IMR-90 (cell line): Measurements from ENCODE around the gene SUGCT. TPM values are rescaled to one million over a fixed set of nuclear protein-coding genes. Genes with fewer than 3 reads are reported as not detected.

Experiments
- ATAC-seq: fragments of 200-7000 bp; cut with Tn5 transposase; 2 replicates; pipeline ENCODE4 v1.9.1; 2020; ENCODE audit warnings: low read depth, mild to moderate bottlenecking, moderate library complexity
- BruUV-seq: library from RNA; stranded (reverse); fragments of 400-500 nt; replicated peaks from 2 replicates; lab custom pipeline; 2021; lab: Mats Ljungman, UMichigan
- CTCF ChIA-PET: fragments of 300-600 bp; formaldehyde crosslinking; extraction: SDS; loops from one replicate; lab custom pipeline; 2021; ENCODE audit warnings: antibody characterized with exemption; lab: Yijun Ruan, JAX
- POLR2A ChIA-PET: fragments of 300-600 bp; sonication (Branson Sonifier 250); formaldehyde crosslinking; loops from one replicate; lab custom pipeline; 2022; ENCODE audit warnings: antibody characterized with exemption; ENCODE audit not compliant: unreplicated experiment; lab: Charles Lee
- DNase-seq: peaks from one replicate; pipeline ENCODE4 v3.0.0; 2013
- H2AFZ ChIP-seq: replicated peaks from 2 replicates; pipeline ENCODE3; 2013; ENCODE audit warnings: low read length, mild to moderate bottlenecking; ENCODE audit not compliant: poor library complexity
- H2AK5ac ChIP-seq: 2 replicates; pipeline ENCODE4 v1.6.1; 2013; ENCODE audit warnings: low read depth, low read length, inconsistent platforms
- H2AK9ac ChIP-seq: replicated peaks from 2 replicates; pipeline ENCODE3; 2013; ENCODE audit warnings: mild to moderate bottlenecking, low read depth, low read length, moderate library complexity; ENCODE audit not compliant: poor library complexity
- H2BK120ac ChIP-seq: 2 replicates; pipeline ENCODE4 v1.6.1; 2013; ENCODE audit warnings: low read depth, low read length, inconsistent platforms
- H2BK15ac ChIP-seq: 3 replicates; pipeline ENCODE4 v1.6.1; 2013; ENCODE audit warnings: low read depth, low read length, inconsistent platforms
- H2BK20ac ChIP-seq: 2 replicates; pipeline ENCODE4 v1.6.1; 2013; ENCODE audit warnings: low read depth, mild to moderate bottlenecking, inconsistent platforms, low read length, moderate library complexity
- H2BK5ac ChIP-seq: 2 replicates; pipeline ENCODE4 v1.6.1; 2013; ENCODE audit warnings: mild to moderate bottlenecking, low read depth, low read length, inconsistent platforms; ENCODE audit not compliant: poor library complexity, severe bottlenecking
- H3K14ac ChIP-seq: replicated peaks from 2 replicates; pipeline ENCODE4 v1.6.1; 2013; ENCODE audit warnings: low read depth, low read length, inconsistent platforms
- H3K18ac ChIP-seq: 2 replicates; pipeline ENCODE4 v1.6.1; 2013; ENCODE audit warnings: low read depth, low read length, control low read depth
- H3K23ac ChIP-seq: 2 replicates; pipeline ENCODE4 v1.6.1; 2013; ENCODE audit warnings: low read depth, low read length, inconsistent platforms
- H3K27ac ChIP-seq: 2 replicates; pipeline ENCODE4 v1.5.1; 2013; ENCODE audit warnings: mild to moderate bottlenecking, control low read depth, low read length; ENCODE audit not compliant: insufficient read depth
- H3K27me3 ChIP-seq: 2 replicates; pipeline ENCODE4 v1.6.1; 2013; ENCODE audit warnings: low read length; ENCODE audit not compliant: control insufficient read depth, insufficient read depth
- H3K36me3 ChIP-seq: 2 replicates; pipeline ENCODE4 v1.6.1; 2013; ENCODE audit warnings: low read length, mixed read lengths; ENCODE audit not compliant: control insufficient read depth, insufficient read depth
- H3K4ac ChIP-seq: 2 replicates; pipeline ENCODE4 v1.6.1; 2013; ENCODE audit warnings: low read depth, low read length, inconsistent platforms
- H3K4me1 ChIP-seq: 2 replicates; pipeline ENCODE4 v1.6.1; 2013; ENCODE audit warnings: low read length, mixed read lengths; ENCODE audit not compliant: control insufficient read depth, insufficient read depth
- H3K4me2 ChIP-seq: 2 replicates; pipeline ENCODE4 v1.6.1; 2013; ENCODE audit warnings: low read depth, mild to moderate bottlenecking, control low read depth, low read length, moderate library complexity
- H3K4me3 ChIP-seq: 2 replicates; pipeline ENCODE4 v1.5.1; 2013; ENCODE audit warnings: low read depth, mild to moderate bottlenecking, control low read depth, low read length, moderate library complexity; ENCODE audit not compliant: insufficient read depth
- H3K56ac ChIP-seq: 2 replicates; pipeline ENCODE4 v1.6.1; 2013; ENCODE audit warnings: low read length, inconsistent platforms; ENCODE audit not compliant: insufficient read depth; ENCODE audit errors: extremely low read depth
- H3K79me1 ChIP-seq, 2 experiments: 2 replicates each; pipeline ENCODE4 v1.6.1; 2013; ENCODE audit warnings: low read length in 2 of 2, inconsistent platforms in 1 of 2, low read depth in 1 of 2
- H3K9ac ChIP-seq: 2 replicates; pipeline ENCODE4 v1.6.1; 2013; ENCODE audit warnings: low read depth, low read length, control low read depth
- H3K9me1 ChIP-seq: 2 replicates; pipeline ENCODE4 v1.6.1; 2013; ENCODE audit warnings: low read length, inconsistent platforms; ENCODE audit not compliant: insufficient read depth
- H3K9me3 ChIP-seq: 2 replicates; pipeline ENCODE4 v1.6.1; 2013; ENCODE audit warnings: low read length; ENCODE audit not compliant: control insufficient read depth, insufficient read depth
- H4K20me1 ChIP-seq: 2 replicates; pipeline ENCODE4 v1.6.1; 2013; ENCODE audit warnings: low read length, inconsistent platforms; ENCODE audit not compliant: insufficient read depth
- H4K5ac ChIP-seq: 2 replicates; pipeline ENCODE4 v1.6.1; 2013; ENCODE audit warnings: mild to moderate bottlenecking, low read depth, low read length, control low read depth
- H4K8ac ChIP-seq, 2 experiments: 2 replicates each; pipeline ENCODE4 v1.6.1; 2013; ENCODE audit warnings: low read depth in 2 of 2, low read length in 2 of 2, control low read depth in 1 of 2, inconsistent platforms in 1 of 2
- H4K91ac ChIP-seq: 2 replicates; pipeline ENCODE4 v1.6.1; 2013; ENCODE audit warnings: low read depth, low read length, inconsistent platforms; ENCODE audit not compliant: insufficient read depth
- BHLHE40 ChIP-seq: fragments of 150-350 bp; IDR thresholded peaks from 2 replicates; pipeline ENCODE4 v1.6.1; 2016; ENCODE audit warnings: mild to moderate bottlenecking, low read depth, low read length
- CEBPB ChIP-seq: IDR thresholded peaks from 2 replicates; pipeline ENCODE4 v1.6.1; 2012; ENCODE audit warnings: low read depth, low read length, improper control_type of control experiment
- CHD1 ChIP-seq: IDR thresholded peaks from 2 replicates; pipeline ENCODE4 v1.6.1; 2012; ENCODE audit warnings: low read depth, low read length, improper control_type of control experiment
- ELK1 ChIP-seq: fragments of 150-350 bp; IDR thresholded peaks from 2 replicates; pipeline ENCODE4 v1.6.1; 2016; ENCODE audit warnings: low read depth, mild to moderate bottlenecking, low read length, moderate library complexity, borderline replicate concordance
- FOS ChIP-seq: fragments of 150-350 bp; IDR thresholded peaks from 2 replicates; pipeline ENCODE4 v1.6.1; 2016; ENCODE audit warnings: low read depth, low read length
- MAFK ChIP-seq: IDR thresholded peaks from 2 replicates; pipeline ENCODE4 v1.6.1; 2012; ENCODE audit warnings: low read depth, low read length, improper control_type of control experiment
- MAZ ChIP-seq: IDR thresholded peaks from 2 replicates; pipeline ENCODE4 v1.6.1; 2012; ENCODE audit warnings: low read depth, mild to moderate bottlenecking, low read length, improper control_type of control experiment, moderate library complexity, borderline replicate concordance
- MXI1 ChIP-seq: IDR thresholded peaks from 2 replicates; pipeline ENCODE4 v1.6.1; 2012; ENCODE audit warnings: low read depth, mild to moderate bottlenecking, low read length, moderate library complexity, borderline replicate concordance
- NFE2L2 ChIP-seq: fragments of 150-350 bp; IDR thresholded peaks from 2 replicates; pipeline ENCODE4 v1.6.1; 2016; ENCODE audit warnings: low read depth, mild to moderate bottlenecking, low read length
- POLR2A ChIP-seq: IDR thresholded peaks from 2 replicates; pipeline ENCODE4 v1.6.1; 2012; ENCODE audit warnings: mild to moderate bottlenecking, low read depth, low read length
- RAD21 ChIP-seq: IDR thresholded peaks from 2 replicates; pipeline ENCODE4 v1.6.1; 2012; ENCODE audit warnings: low read length, improper control_type of control experiment
- RCOR1 ChIP-seq: IDR thresholded peaks from 2 replicates; pipeline ENCODE4 v1.6.1; 2012; ENCODE audit warnings: mild to moderate bottlenecking, low read length, improper control_type of control experiment; ENCODE audit not compliant: insufficient replicate concordance
- RFX5 ChIP-seq: IDR thresholded peaks from 2 replicates; pipeline ENCODE4 v1.8.0; 2012; ENCODE audit warnings: low read depth, mild to moderate bottlenecking, low read length, moderate library complexity
- SMC3 ChIP-seq: fragments of 150-350 bp; IDR thresholded peaks from 2 replicates; pipeline ENCODE4 v1.6.1; 2016; ENCODE audit warnings: low read depth, mild to moderate bottlenecking, antibody characterized with exemption, low read length, moderate library complexity
- WGBS, 2 experiments: methylation state at CpG; one replicate each; pipeline versions ENCODE4 v1.1.5 to v1.1.7; 2013; ENCODE audit warnings: missing lambda C conversion rate in 2 of 2; ENCODE audit not compliant: insufficient read length in 1 of 2; ENCODE audit errors: extremely low coverage in 2 of 2; 5-methylcytosine and 5-hydroxymethylcytosine counted together
- dilution Hi-C: fragments of 300-500 bp; cut with HindIII; formaldehyde crosslinking; loops from one replicate; pipeline ENCODE4 v1.14.3; 2018; ENCODE audit warnings: low sequenced_read_pairs; ENCODE audit not compliant: unreplicated experiment
- in situ Hi-C: fragments of 300-500 bp; cut with MboI; formaldehyde crosslinking; loops from 3 replicates; pipeline ENCODE4 v1.14.3; 2019; ENCODE audit warnings: low sequenced_read_pairs, inconsistent platforms, mixed read lengths
- intact Hi-C: fragments of 100-400 bp; cut with micrococcal nuclease; formaldehyde crosslinking; loops from 2 replicates; pipeline ENCODE4 v1.10.0; 2022
- polyA plus RNA-seq, 3 experiments: library from polyadenylated mRNA; depleted of rRNA; stranded (reverse); fragments of >200 nt; gene quantifications; 2 replicates each; pipeline ENCODE4 v1.2.3, GENCODE V29; 2012; ENCODE audit warnings: low replicate concordance in 1 of 3
- total RNA-seq: library from RNA; depleted of rRNA; stranded (reverse); fragments of >200 nt; gene quantifications from 2 replicates; pipeline ENCODE4 v1.2.3, GENCODE V29; 2012
- TF ChIP-seq, protein P1 (sequence below): fragments of 150-350 bp; IDR thresholded peaks from 2 replicates; pipeline ENCODE4 v1.6.1; 2017; ENCODE audit warnings: mild to moderate bottlenecking, antibody characterized with exemption, low read length, low read depth
- TF ChIP-seq, protein P2 (sequence below): conservative IDR thresholded peaks from 2 replicates; pipeline ENCODE4 v1.5.1; 2012; ENCODE audit warnings: mild to moderate bottlenecking, low read depth, low read length, improper control_type of control experiment

SUGCT gene
- total and polyA plus RNA-seq, 2 of the 4 experiments (the other 2 are of a cell fraction), result 5.9 to 8.3 TPM

- no peak for TF ChIP-seq CEBPB
- TF ChIP-seq MAZ, result no peak
- TF ChIP-seq, protein P1, sequence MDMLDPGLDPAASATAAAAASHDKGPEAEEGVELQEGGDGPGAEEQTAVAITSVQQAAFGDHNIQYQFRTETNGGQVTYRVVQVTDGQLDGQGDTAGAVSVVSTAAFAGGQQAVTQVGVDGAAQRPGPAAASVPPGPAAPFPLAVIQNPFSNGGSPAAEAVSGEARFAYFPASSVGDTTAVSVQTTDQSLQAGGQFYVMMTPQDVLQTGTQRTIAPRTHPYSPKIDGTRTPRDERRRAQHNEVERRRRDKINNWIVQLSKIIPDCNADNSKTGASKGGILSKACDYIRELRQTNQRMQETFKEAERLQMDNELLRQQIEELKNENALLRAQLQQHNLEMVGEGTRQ, result no peak
- no peak for TF ChIP-seq FOS
- TF ChIP-seq RAD21, result no peak
- no peak for TF ChIP-seq RCOR1
- TF ChIP-seq ELK1, result no peak
- TF ChIP-seq RFX5, result no peak
- no peak for TF ChIP-seq MAFK
- TF ChIP-seq NFE2L2, result no peak
- no peak for TF ChIP-seq POLR2A
- no peak for TF ChIP-seq MXI1
- no peak for TF ChIP-seq CHD1
- TF ChIP-seq SMC3, result no peak
- TF ChIP-seq, protein P2, sequence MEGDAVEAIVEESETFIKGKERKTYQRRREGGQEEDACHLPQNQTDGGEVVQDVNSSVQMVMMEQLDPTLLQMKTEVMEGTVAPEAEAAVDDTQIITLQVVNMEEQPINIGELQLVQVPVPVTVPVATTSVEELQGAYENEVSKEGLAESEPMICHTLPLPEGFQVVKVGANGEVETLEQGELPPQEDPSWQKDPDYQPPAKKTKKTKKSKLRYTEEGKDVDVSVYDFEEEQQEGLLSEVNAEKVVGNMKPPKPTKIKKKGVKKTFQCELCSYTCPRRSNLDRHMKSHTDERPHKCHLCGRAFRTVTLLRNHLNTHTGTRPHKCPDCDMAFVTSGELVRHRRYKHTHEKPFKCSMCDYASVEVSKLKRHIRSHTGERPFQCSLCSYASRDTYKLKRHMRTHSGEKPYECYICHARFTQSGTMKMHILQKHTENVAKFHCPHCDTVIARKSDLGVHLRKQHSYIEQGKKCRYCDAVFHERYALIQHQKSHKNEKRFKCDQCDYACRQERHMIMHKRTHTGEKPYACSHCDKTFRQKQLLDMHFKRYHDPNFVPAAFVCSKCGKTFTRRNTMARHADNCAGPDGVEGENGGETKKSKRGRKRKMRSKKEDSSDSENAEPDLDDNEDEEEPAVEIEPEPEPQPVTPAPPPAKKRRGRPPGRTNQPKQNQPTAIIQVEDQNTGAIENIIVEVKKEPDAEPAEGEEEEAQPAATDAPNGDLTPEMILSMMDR, result no peak
- no peak for TF ChIP-seq BHLHE40
- Histone ChIP-seq H4K91ac (no peak overlapping the region), H3K4me1 (peaks cover 4% of the 10 kb centered on the region; the same call in 1 of the 2 replicates), H3K18ac (no peak overlapping the region), H3K4ac (no peak overlapping the region), H3K56ac (no peak overlapping the region), H2BK20ac (no peak overlapping the region), H3K9me1 (no peaks in the 10 kb centered on the region; the same call in 1 of the 2 replicates), H3K23ac (no peak overlapping the region), H4K20me1 (no peaks in the 10 kb centered on the region), H2BK120ac (no peak overlapping the region), H3K4me3 (no peak overlapping the region), H3K36me3 (no peaks in the 10 kb centered on the region), H3K27me3 (no peaks in the 10 kb centered on the region), H3K79me1 (no peaks in the 10 kb centered on the region), H3K14ac (no peak overlapping the region), H2AFZ (no peak overlapping the region), H3K9ac (no peak overlapping the region), H3K27ac (no peak overlapping the region), H3K4me2 (no peak overlapping the region), H4K8ac (no peak overlapping the region), H2AK5ac (no peak overlapping the region), H2BK5ac (no peak overlapping the region), H4K5ac (no peak overlapping the region), H2BK15ac (no peak overlapping the region), H3K9me3 (no peaks in the 10 kb centered on the region), H2AK9ac (no peak overlapping the region)
- intact Hi-C loops, result no loop called here
- DNase-seq (no peak), ATAC-seq (no peak)
- in situ Hi-C loops, result no loop called here
- dilution Hi-C loops, result no loop called here
- BruUV-seq, result no TSS peak
- ChIA-PET POLR2A (no interaction called here), CTCF (interaction anchor here (0.5 kb wide), 1 partner anchor 15 kb away, joined by 3 read pairs; no protein-coding TSS in a partner anchor)
- WGBS, 2 experiments, result no CpG with 5 or more reads among the region's 2 CpGs
These were observed 586.6 kb downstream of the SUGCT start for GRCh38 chr7:40721342-40721949.
